Midbrain (tissue), 1 donor: ENCODE measurements around the gene PTPRG.

Experiments
- DNase-seq: peaks from one replicate; lab custom pipeline; 2025; lab: John Stamatoyannopoulos, UW

Gene PTPRG

DNA sequence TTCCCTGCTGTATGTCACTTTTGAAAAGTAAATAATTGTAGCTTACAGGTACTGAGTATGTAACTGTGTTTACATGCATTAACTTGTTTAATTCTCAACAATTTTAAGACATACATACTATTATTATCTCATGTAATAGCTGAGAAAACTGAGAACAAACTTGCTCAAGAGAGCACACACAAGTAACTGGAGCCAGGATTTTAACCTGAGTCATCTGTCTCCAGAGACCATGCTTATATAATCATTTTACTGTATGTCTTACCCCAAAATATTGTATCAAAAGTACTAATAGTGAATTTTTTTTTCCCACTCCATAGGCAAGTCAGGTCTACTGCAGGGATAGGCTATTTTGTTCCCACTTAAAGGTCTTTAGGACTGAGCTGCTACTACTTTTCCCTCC lies 716.6 kb downstream of the PTPRG start:
- no peak for DNase-seq

DNA sequence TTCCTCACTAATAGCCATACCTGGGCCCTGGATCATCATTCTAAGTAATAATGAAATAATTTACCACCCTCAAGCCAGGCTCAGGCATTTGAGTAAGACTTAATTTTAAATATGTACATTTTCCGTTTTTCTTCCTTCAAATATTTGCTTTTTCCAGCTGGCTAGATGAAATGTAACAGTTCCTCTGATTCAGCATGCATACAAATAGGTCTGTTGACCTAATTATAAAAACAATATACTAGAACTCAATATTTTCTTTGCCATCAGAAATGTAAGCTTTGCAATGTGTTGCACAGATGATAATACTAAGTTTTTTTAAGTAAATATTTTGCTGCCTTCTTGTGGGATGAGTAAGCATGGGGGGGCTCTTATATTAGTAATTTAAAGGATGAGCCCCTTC lies 720.4 kb downstream of the PTPRG start:
- DNase-seq, result no peak

DNA sequence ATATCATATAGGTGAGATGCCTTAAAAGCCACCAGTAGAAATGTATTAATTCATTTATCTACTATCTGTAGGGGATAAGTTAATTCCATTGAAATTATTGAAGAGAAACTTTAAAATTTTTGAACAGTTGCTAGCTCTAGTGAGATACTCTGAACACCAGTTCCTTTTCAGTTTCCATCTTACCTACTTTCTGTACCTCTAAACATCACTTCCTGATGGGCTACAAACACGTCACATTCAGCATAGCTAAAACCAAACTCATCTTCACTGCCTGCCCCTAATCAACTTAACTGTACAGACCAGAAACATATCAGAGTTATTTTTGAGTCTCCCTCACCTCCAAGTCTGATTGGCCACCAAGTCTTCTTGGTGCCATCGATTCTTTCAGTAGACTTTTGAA lies 723.1 kb downstream of the PTPRG start:
- no peak for DNase-seq

DNA sequence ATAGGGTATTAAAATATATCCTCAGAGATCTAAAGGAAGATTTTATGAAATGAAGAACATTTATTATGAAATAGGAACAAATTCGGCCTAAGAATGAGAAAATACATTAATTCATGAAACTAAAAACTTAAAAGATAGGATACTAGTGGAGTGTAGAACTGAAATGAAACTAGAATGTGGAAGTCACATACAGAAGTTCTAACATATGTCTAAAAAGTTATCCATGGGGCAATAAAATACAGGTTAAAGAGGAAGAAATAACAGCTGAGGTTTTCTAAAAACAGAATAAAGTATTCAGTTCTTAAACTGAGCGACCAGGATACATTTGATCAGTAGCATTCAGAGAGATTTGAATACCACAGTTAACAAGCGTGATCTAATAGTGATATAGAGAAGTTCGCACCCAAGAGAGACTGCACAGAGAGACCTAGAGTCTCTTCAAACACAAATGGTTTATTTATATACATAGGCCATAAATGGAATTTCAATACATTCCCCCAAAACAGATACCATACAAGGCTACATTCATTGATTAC lies 726.1 kb downstream of the PTPRG start:
- DNase-seq, result no peak

- no peak for DNase-seq
These were observed 728.6 kb downstream of the PTPRG start for GRCh38 chr3:62289922-62290321.

DNA sequence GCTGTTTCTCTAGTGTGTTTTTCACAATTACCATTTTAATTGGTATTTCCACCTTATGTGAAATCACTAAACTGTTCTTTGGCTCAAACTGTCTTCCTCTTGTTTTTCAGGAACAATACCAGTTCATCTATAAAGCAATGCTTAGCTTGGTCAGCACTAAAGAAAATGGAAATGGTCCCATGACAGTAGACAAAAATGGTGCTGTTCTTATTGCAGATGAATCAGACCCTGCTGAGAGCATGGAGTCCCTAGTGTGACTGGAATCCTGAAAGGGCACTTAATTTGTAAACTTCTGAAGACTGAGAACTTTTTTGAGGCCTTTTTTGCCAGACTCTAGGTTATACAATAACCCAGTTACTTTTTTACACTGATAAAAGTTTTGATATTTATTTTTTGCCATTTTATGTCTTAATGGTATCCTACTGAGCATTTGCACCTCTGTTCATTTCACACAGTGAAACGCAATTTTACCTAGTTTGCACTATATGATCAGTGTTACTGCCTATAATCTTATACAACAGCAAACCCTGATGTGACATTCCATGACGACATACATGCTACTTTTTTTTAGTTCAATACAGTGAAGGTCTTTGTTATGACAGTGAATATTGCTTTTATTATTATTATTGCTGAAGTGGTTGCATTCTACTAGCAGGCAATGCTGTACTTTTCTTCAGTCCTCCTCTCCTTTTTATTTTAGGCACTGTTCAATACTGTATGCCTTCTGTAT lies 731.8 kb downstream of the PTPRG start:
- DNase-seq, result peak; percentile 6

DNA sequence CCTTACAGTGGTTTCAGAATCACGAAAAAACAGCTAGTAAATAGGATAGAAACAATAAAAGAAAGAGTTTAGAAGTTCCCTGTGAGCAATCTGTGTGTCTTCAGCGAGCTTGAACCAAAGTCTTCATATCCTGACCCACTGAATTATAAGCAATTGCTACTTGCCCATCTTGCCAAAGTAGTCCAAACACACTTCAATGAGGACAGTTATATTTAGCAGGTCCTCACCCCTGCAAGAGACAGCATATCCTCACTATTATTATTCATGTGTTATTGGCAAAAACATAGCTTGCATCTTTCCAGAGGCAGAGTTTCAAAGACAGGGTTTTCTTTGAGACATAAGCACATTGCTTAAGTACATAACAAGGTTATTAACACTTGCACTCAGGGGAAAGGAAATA lies 734.2 kb downstream of the PTPRG start:
- DNase-seq, result no peak

DNA sequence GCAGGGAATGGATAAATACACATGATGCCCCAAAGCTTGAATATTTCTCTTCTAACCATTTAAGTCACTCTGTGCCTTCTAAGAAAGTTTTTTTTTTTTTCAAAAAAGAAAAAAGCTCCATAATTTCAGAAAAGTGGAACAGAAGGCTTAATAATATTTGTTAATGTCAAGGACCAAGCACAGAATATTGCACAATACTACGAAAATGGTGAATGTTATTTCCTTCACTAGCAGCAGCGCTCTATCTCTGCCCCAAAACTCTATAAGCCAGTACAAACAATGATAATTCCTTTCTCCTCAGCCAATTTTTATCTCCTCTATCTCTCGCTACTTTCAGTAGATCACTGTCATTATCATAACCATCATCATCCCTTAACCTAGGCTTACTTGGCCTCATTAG lies 739.2 kb downstream of the PTPRG start:
- no peak for DNase-seq

- no peak for DNase-seq
These were observed 750.8 kb downstream of the PTPRG start for GRCh38 chr3:62312201-62312600.

DNA sequence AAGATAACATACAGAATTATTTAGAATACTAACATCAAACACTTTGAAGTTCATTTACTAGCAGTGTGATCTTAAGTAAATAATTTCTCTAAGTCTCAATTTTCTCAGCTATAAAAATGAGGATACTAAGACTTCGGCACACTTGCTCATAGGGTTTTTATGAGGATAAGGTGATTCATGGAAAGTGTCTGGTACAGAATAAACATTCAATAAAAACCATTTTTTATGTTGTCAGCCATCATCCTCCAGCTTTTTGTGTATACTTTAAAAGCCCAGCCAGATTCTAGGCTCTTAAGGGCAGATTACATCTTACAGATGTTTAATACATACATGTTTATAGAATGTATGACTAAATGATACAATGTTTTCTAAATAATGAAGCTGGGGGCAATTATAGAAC lies 755.2 kb downstream of the PTPRG start:
- DNase-seq, result no peak

DNA sequence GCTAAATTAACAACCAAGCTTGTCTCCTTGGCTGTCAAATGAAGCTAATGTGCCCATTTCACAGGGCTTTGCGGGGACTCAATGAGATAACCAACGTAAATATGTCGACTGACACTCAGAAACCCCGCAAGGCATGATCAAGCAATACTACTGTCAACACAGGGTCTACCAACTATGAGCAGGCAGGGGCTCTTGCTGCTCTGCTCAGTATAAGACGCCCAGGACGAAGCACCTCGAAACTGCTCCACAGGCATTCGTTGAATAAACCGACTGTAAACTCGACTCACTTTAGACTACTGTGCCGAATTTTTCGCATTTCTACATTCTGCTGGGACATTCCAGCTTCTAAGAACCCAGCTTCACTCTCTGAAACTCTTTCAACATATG lies 757.0 kb downstream of the PTPRG start:
- no peak for DNase-seq

GRCh38 chr3:62318752-62319569 lies 757.6 kb downstream of the PTPRG start:
- peak; percentile 85 for DNase-seq

GRCh38 chr3:62319570-62320243 lies 758.3 kb downstream of the PTPRG start:
- no peak for DNase-seq

DNA sequence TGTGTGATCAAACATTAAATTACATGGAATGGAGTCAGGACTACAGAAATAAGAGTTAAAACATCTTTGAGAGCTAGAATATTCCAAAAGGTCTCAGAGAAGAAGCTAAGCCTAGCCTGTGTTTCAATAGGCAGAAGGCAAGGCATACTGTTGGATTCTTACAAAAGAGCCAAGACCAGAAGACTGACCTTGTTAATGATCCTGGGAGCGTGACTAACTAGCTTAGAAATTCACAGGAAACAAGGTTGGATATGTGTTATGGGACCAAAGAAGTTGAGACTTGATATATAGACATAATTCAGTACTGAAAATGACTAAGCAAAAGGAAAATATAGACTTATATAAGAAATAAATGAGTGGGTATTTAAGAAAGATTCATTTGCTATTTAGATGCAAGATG lies 761.9 kb downstream of the PTPRG start:
- no peak for DNase-seq

GRCh38 chr3:62325896-62326295 lies 764.5 kb downstream of the PTPRG start:
- no peak for DNase-seq

DNA sequence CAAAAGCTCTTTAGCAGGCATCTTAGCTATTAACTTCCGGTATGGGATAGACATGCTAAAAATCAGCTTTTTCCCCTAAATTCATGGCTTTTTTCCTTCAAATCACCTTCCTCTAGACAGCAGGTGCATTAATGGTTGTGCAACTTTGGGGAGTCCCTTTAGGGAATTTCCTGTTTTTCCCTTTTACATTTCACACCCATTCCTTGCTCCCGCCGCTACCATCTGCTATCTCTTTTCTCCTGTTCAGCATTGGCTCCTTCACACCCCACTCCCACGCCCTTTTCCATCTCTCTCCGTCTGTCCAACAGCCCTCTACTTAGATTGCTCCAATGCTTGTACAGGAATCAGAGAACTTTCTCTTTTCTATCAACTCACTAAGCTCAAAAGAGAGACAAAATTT lies 768.6 kb downstream of the PTPRG start:
- DNase-seq, result no peak

DNA sequence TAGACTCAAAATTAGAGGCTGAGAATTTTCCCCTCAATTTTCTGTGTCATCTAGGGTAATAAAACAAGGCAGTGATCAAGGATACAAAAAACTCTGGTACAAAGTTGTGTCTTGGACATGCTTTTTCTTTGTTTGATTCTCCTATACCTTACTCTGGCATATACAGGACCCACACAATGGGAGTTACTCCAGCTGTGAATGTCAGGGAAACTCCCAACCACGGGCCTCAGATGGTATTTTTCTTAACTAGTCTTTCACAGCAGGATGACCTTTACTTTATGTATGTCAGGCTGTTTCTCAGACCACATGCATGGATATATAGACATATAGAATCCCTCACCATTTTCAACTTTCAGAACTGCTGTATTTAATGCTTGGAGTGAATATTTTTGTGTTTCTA lies 770.6 kb downstream of the PTPRG start:
- no peak for DNase-seq

- peak; percentile 46 for DNase-seq
These were observed 771.5 kb downstream of the PTPRG start for GRCh38 chr3:62332835-62333244.

GRCh38 chr3:62335196-62335595 lies 773.8 kb downstream of the PTPRG start:
- DNase-seq, result no peak

DNA sequence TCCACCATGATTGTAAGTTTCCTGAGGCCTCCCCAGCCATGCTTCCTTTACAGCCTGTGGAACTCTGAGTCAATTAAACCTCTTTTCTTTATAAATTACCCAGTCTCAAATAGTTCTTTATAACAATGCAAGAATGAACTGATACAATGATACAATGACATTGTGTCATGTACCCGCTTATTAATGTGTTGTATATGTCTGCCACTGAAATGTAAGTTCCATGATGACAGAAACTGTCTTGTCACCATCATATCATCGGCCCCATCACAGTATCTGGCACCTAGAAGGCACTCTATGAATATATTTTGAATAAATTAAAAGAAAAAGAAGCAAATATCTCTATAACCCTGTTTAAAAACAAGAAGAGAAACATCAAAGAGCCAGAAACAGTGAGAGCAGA lies 782.4 kb downstream of the PTPRG start:
- DNase-seq, result no peak
